ENCODE data around the gene SPATA7.

Gene SPATA7

GRCh38 chr14:88417594-88417993 lies 32.1 kb downstream of the SPATA7 start:
- no peak overlapping the region for H3K4me3 ChIP-seq (replicated peaks; ENCODE audit: low read depth, low read length)
- no peak for DNase-seq (ENCODE audit: low read depth)
- TF ChIP-seq CTCF (IDR thresholded peaks at IDR 0.05; ENCODE audit: low read length, missing control alignments) = no peak

- no peak overlapping the region for H3K4me3 ChIP-seq (replicated peaks; ENCODE audit: low read depth, low read length)
- TF ChIP-seq CTCF (IDR thresholded peaks at IDR 0.05; ENCODE audit: low read length, missing control alignments) = no peak
- DNase-seq (ENCODE audit: low read depth) = no peak
These were observed 34.7 kb downstream of the SPATA7 start for GRCh38 chr14:88420187-88420586.

GRCh38 chr14:88421286-88421685 lies 35.8 kb downstream of the SPATA7 start:
- H3K4me3 ChIP-seq (replicated peaks; ENCODE audit: low read depth, low read length) = no peak overlapping the region
- no peak for TF ChIP-seq CTCF (IDR thresholded peaks at IDR 0.05; ENCODE audit: low read length, missing control alignments)
- DNase-seq (ENCODE audit: low read depth) = peak; percentile 21

- no peak for DNase-seq (ENCODE audit: low read depth)
- no peak for TF ChIP-seq CTCF (IDR thresholded peaks at IDR 0.05; ENCODE audit: low read length, missing control alignments)
- no peak overlapping the region for H3K4me3 ChIP-seq (replicated peaks; ENCODE audit: low read depth, low read length)
These were observed 36.6 kb downstream of the SPATA7 start for GRCh38 chr14:88422047-88422446.

- H3K4me3 ChIP-seq (replicated peaks; ENCODE audit: low read depth, low read length) = no peak overlapping the region
- no peak for TF ChIP-seq CTCF (IDR thresholded peaks at IDR 0.05; ENCODE audit: low read length, missing control alignments)
- peak; percentile 33 for DNase-seq (ENCODE audit: low read depth)
These were observed 37.6 kb downstream of the SPATA7 start for GRCh38 chr14:88422919-88423650.

- no peak overlapping the region for H3K4me3 ChIP-seq (replicated peaks; ENCODE audit: low read depth, low read length)
- no peak for TF ChIP-seq CTCF (IDR thresholded peaks at IDR 0.05; ENCODE audit: low read length, missing control alignments)
- no peak for DNase-seq (ENCODE audit: low read depth)
These were observed 39.1 kb downstream of the SPATA7 start for GRCh38 chr14:88424573-88424972.

- DNase-seq (ENCODE audit: low read depth) = peak; percentile 11
- no peak overlapping the region for H3K4me3 ChIP-seq (replicated peaks; ENCODE audit: low read depth, low read length)
- TF ChIP-seq CTCF (IDR thresholded peaks at IDR 0.05; ENCODE audit: low read length, missing control alignments) = no peak
These were observed 40.8 kb downstream of the SPATA7 start for GRCh38 chr14:88426271-88426670.
